ENCODE measurements around the gene CTSC.

DNA sequence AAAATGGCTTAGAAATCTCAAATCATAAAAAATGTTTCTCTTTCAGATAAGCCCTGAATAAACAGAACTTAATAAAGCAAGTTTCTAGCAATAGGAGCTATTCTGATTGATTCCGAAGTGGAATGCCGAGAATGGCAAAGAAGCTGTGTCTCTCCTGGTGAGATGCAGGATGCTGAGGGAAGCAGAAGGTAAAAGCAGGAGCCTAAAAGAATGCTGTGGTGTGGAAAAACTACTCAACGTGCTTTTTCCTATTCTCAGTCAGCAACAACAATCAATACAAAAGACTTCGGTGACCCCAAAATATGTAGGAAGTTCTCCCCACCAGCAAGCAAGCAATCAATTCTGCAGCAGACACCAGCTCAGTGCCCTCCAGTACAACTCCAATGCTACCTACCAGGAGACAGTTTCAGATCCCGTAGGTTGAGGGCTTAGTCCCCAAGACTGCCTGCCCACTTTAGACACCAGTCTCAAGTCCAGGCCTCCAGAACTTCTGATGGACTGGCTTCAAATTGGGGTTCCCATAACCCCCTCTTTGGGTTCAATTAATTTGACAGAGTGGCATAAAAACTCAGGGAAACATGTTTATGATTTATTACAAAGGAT is 6.6 kb downstream of the CTSC start:
- TF ChIP-seq, protein P1, sequence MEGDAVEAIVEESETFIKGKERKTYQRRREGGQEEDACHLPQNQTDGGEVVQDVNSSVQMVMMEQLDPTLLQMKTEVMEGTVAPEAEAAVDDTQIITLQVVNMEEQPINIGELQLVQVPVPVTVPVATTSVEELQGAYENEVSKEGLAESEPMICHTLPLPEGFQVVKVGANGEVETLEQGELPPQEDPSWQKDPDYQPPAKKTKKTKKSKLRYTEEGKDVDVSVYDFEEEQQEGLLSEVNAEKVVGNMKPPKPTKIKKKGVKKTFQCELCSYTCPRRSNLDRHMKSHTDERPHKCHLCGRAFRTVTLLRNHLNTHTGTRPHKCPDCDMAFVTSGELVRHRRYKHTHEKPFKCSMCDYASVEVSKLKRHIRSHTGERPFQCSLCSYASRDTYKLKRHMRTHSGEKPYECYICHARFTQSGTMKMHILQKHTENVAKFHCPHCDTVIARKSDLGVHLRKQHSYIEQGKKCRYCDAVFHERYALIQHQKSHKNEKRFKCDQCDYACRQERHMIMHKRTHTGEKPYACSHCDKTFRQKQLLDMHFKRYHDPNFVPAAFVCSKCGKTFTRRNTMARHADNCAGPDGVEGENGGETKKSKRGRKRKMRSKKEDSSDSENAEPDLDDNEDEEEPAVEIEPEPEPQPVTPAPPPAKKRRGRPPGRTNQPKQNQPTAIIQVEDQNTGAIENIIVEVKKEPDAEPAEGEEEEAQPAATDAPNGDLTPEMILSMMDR (IDR thresholded peaks at IDR 0.05) = no peak
- TF ChIP-seq EP300 (IDR thresholded peaks at IDR 0.05) = no peak
- TF ChIP-seq POLR2AphosphoS5 (IDR thresholded peaks at IDR 0.05) = no peak

All from sigmoid colon (tissue), 4 donors.